GM12865 (cell line): ENCODE measurements around the gene KIR3DL1.

Source experiments
- DNase-seq: peaks from one replicate; pipeline ENCODE4 v3.0.0; 2010; ENCODE audit warnings: low read depth
- H3K4me3 ChIP-seq: 2 replicates; pipeline ENCODE4 v1.5.1; 2011; ENCODE audit warnings: mild to moderate bottlenecking, low read depth, low read length, control low read depth
- TF ChIP-seq, protein P1 (sequence below): IDR thresholded peaks from 2 replicates; pipeline ENCODE4 v1.5.1; 2011; ENCODE audit warnings: low read length, control low read depth, low read depth, inconsistent platforms; ENCODE audit not compliant: insufficient read depth; ENCODE audit errors: missing control alignments

KIR3DL1 gene

GRCh38 chr19:54877471-54877870 lies 61.2 kb downstream of the KIR3DL1 start:
- TF ChIP-seq, protein P1, sequence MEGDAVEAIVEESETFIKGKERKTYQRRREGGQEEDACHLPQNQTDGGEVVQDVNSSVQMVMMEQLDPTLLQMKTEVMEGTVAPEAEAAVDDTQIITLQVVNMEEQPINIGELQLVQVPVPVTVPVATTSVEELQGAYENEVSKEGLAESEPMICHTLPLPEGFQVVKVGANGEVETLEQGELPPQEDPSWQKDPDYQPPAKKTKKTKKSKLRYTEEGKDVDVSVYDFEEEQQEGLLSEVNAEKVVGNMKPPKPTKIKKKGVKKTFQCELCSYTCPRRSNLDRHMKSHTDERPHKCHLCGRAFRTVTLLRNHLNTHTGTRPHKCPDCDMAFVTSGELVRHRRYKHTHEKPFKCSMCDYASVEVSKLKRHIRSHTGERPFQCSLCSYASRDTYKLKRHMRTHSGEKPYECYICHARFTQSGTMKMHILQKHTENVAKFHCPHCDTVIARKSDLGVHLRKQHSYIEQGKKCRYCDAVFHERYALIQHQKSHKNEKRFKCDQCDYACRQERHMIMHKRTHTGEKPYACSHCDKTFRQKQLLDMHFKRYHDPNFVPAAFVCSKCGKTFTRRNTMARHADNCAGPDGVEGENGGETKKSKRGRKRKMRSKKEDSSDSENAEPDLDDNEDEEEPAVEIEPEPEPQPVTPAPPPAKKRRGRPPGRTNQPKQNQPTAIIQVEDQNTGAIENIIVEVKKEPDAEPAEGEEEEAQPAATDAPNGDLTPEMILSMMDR: no peak
- no peak for DNase-seq
- H3K4me3 ChIP-seq: no peak overlapping the region
